Smooth muscle cell (in vitro differentiated cells): ENCODE results near the gene CDC34. TPM values are rescaled to one million over a fixed set of nuclear protein-coding genes. Genes with fewer than 3 reads are reported as not detected.

Experiments used
- DNase-seq: peaks from one replicate; lab custom pipeline; 2025; ENCODE audit not compliant: unreplicated experiment; lab: John Stamatoyannopoulos, UW
- H2AFZ ChIP-seq: fragments of 200-600 bp; sonication (generic); 2 replicates; pipeline ENCODE4 v1.6.0; 2016; ENCODE audit warnings: antibody characterized with exemption, low read depth, mild to moderate bottlenecking
- H3F3A ChIP-seq: fragments of 200-600 bp; sonication (generic); 2 replicates; pipeline ENCODE4 v1.6.0; 2017; ENCODE audit warnings: antibody characterized with exemption, low read depth
- H3K27ac ChIP-seq: fragments of 200-600 bp; sonication (generic); 2 replicates; pipeline ENCODE4 v1.5.1; 2016; ENCODE audit warnings: low read depth, mild to moderate bottlenecking
- H3K27me3 ChIP-seq: fragments of 200-600 bp; sonication (generic); 2 replicates; pipeline ENCODE4 v1.6.1; 2016; ENCODE audit warnings: low read depth, mild to moderate bottlenecking
- H3K36me3 ChIP-seq: fragments of 200-600 bp; sonication (generic); 2 replicates; pipeline ENCODE4 v1.5.1; 2016; ENCODE audit warnings: low read depth
- H3K4me1 ChIP-seq: fragments of 200-600 bp; sonication (generic); 2 replicates; pipeline ENCODE4 v1.5.1; 2016; ENCODE audit warnings: low read depth
- H3K4me2 ChIP-seq: fragments of 200-600 bp; sonication (generic); 2 replicates; pipeline ENCODE4 v1.6.0; 2016; ENCODE audit warnings: mild to moderate bottlenecking
- H3K4me3 ChIP-seq: fragments of 200-600 bp; sonication (generic); 2 replicates; pipeline ENCODE4 v1.5.1; 2016; ENCODE audit warnings: mild to moderate bottlenecking
- H3K79me2 ChIP-seq: fragments of 200-600 bp; sonication (generic); 2 replicates; pipeline ENCODE4 v1.6.0; 2016; ENCODE audit warnings: low read depth, mild to moderate bottlenecking
- H3K9ac ChIP-seq: fragments of 200-600 bp; sonication (generic); 2 replicates; pipeline ENCODE4 v1.6.0; 2016; ENCODE audit warnings: low read depth
- H3K9me3 ChIP-seq: fragments of 200-600 bp; sonication (generic); replicated peaks from 2 replicates; pipeline ENCODE4 v1.5.1; 2016; ENCODE audit warnings: low read depth
- H4K20me1 ChIP-seq: fragments of 200-600 bp; sonication (generic); 2 replicates; pipeline ENCODE4 v1.6.0; 2016; ENCODE audit warnings: low read depth
- WGBS: methylation state at CpG from one replicate; pipeline ENCODE4 v1.1.7; 2016; ENCODE audit warnings: low lambda C conversion rate; 5-methylcytosine and 5-hydroxymethylcytosine counted together
- polyA plus RNA-seq: library from polyadenylated mRNA; unstranded; fragments of >200 nt; fragmentation: Nextera tagmentation; extraction: Ambion mirVana; gene quantifications from 2 replicates; pipeline ENCODE4 v1.2.1, GENCODE V29; 2016
- total RNA-seq: library from RNA; depleted of rRNA; stranded (reverse); fragments of >200 nt; gene quantifications from 2 replicates; pipeline ENCODE4 v1.2.3, GENCODE V29; 2014
- TF ChIP-seq, protein P1 (sequence below): fragments of 200-600 bp; sonication (generic); IDR thresholded peaks from 2 replicates; pipeline ENCODE4 v1.5.1; 2017; ENCODE audit warnings: borderline replicate concordance, mild to moderate bottlenecking, antibody characterized with exemption; ENCODE audit not compliant: insufficient read depth, poor library complexity, severe bottlenecking

The CDC34 gene
- total and polyA plus RNA-seq, 2 experiments from 2014 or later, result 67.7 to 151 TPM

DNA sequence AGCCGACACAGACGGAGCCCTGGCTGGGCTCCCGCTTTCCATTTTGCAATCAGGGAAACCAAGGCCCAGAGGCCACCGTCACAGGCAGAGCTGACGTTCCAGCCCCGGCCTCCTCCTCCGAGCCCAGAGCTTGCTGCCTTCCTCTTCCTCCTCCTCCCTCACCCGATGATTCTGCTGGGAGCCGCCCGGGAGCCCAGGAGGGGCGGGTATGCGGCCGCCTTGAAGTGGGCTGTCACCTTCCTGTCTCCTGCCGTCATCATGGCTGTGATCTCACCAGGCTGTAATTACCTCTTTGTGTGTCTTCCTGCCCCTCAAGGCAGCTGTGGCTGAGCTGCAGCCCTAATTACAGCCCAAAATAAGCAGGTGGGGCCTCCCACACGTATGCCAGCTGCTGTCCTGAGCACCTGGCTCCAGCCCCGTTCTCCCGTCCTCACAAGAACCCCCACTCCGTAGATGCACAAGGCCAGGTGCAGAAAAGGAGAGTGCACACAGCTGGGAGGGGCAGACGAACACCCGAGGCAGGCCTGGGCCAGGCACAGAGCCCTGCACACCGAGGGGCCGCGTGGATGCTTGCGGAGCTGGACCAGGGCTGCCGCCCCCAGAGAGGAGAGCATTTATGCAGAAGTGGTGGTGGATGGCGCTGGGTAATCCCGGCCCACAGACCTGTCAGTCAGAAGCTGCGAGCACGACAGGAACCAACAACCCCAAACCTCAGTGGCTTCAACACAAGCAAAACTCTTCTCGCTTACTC, 20.3 kb upstream of the CDC34 start:
- Histone ChIP-seq H3K27ac (peak overlapping the region; percentile 96), H3K27me3 (no peaks in the 10 kb centered on the region), H3F3A (peaks cover 5% of the 10 kb centered on the region), H3K36me3 (no peaks in the 10 kb centered on the region), H3K4me3 (peak overlapping the region; percentile 21), H3K4me1 (peaks cover 17% of the 10 kb centered on the region), H3K9ac (peak overlapping the region; percentile 88), H3K79me2 (peaks cover 16% of the 10 kb centered on the region), H3K9me3 (no peaks in the 10 kb centered on the region), H3K4me2 (peak overlapping the region; percentile 87), H2AFZ (no peak overlapping the region), H4K20me1 (no peaks in the 10 kb centered on the region)
- 18% methylated on average over 30 of the region's 30 CpGs for WGBS
- DNase-seq, result no peak
- TF ChIP-seq, protein P1, sequence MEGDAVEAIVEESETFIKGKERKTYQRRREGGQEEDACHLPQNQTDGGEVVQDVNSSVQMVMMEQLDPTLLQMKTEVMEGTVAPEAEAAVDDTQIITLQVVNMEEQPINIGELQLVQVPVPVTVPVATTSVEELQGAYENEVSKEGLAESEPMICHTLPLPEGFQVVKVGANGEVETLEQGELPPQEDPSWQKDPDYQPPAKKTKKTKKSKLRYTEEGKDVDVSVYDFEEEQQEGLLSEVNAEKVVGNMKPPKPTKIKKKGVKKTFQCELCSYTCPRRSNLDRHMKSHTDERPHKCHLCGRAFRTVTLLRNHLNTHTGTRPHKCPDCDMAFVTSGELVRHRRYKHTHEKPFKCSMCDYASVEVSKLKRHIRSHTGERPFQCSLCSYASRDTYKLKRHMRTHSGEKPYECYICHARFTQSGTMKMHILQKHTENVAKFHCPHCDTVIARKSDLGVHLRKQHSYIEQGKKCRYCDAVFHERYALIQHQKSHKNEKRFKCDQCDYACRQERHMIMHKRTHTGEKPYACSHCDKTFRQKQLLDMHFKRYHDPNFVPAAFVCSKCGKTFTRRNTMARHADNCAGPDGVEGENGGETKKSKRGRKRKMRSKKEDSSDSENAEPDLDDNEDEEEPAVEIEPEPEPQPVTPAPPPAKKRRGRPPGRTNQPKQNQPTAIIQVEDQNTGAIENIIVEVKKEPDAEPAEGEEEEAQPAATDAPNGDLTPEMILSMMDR, result no peak

DNA sequence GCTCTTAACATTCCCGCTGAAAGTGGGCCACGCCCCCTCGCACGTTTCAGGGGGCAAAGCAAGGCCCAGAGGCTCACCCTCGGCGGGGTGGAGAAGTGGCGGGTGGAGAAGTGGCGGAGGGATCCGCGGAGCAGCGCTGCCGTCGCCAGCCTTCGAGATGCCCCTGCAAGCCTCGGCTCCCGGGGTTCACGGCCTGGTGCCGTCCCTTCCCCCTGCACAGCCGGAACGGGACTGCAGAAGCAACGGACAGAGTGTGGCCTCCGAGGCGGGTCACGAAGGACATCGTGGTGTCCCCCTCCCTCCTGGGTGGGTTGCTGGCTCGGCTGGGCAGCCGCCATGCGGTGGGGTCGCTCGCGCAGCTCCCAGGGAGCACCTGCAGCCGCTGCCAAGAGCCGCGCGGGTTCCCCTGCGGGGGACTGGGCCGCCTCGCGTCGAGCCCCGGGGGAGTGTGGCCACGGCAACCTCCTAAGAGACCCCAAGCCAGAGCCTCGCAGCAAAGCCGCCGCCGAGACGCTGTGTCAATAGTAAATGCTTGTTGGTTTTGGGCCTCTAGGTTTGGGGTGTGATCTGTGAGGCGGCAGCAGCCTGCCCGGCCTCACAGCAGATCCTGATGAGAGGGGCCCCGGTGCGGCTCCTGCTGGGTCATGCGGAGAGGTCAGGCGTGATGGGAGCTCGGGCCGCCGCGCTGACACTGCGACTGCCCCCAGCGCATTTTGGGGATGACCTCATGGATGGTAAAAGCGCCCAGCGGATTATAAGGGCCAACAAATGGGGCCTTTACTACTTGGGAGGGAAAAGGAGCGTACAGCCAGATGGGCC, 18.8 kb upstream of the CDC34 start:
- Histone ChIP-seq H3K9me3 (no peaks in the 10 kb centered on the region), H3K79me2 (peaks cover 16% of the 10 kb centered on the region), H3K4me1 (peaks cover 21% of the 10 kb centered on the region), H3K36me3 (no peaks in the 10 kb centered on the region), H3K9ac (no peak overlapping the region), H2AFZ (no peak overlapping the region), H3K27me3 (no peaks in the 10 kb centered on the region), H3K4me2 (no peak overlapping the region), H3F3A (peaks cover 9% of the 10 kb centered on the region), H3K27ac (no peak overlapping the region), H4K20me1 (no peaks in the 10 kb centered on the region), H3K4me3 (no peak overlapping the region)
- DNase-seq, result no peak
- WGBS, result 80% methylated on average over 62 of the region's 62 CpGs
- TF ChIP-seq, protein P1, result no peak

DNA sequence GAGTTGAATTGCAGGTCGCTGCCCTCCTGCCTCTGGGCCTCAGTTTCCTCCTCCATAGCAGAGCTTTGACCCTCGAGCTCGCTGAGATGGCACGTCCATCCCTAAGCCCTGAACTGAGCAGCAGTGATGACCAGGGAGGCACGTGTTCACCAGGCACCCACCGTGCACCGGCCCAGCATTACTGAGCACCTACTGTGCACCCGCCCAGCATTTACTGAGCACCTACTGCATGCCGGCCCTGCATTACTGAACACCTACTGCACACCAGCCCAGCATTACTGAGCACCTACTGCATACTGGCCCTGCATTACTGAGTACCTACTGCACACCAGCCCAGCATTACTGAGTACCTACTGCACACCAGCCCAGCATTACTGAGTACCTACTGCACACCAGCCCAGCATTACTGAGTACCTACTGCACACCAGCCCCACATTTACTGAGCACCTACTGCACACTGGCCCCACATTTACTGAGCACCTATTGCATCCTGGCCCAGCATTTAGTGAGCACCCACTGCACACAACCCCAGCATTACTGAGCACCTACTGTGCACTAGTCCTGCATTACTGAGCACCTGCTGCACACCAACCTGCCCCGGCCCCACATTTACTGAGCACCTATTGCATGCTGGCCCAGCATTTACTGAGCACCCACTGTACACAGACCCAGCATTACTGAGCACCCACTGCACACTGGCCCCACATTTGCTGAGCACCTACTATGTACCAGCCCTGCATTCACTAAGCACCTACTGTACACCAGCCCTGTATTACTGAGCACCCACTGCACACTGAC, 18.0 kb upstream of the CDC34 start:
- H2AFZ ChIP-seq, result no peak overlapping the region
- H3K79me2 ChIP-seq, result peaks cover 9% of the 10 kb centered on the region
- H3K27me3 ChIP-seq, result no peaks in the 10 kb centered on the region
- TF ChIP-seq, protein P1, result no peak
- no peak overlapping the region for H3K4me3 ChIP-seq
- 92% methylated on average over 10 of the region's 10 CpGs for WGBS
- H3K27ac ChIP-seq, result no peak overlapping the region
- peaks cover 9% of the 10 kb centered on the region for H3F3A ChIP-seq
- no peak overlapping the region for H3K4me2 ChIP-seq
- no peak for DNase-seq
- H3K4me1 ChIP-seq, result peaks cover 16% of the 10 kb centered on the region
- H3K9me3 ChIP-seq, result no peaks in the 10 kb centered on the region
- H3K36me3 ChIP-seq, result no peaks in the 10 kb centered on the region
- no peak overlapping the region for H3K9ac ChIP-seq
- H4K20me1 ChIP-seq, result no peaks in the 10 kb centered on the region
